Activated T-helper 1 cell treated with anti-CD3 and anti-CD28 coated beads, Interleukin-2, amount 50 U/mL, for 16 hours (primary cell): Measurements from ENCODE around the gene DICER1.
"Not testable (repeated sequence)": the region's sequence is repeated elsewhere in the genome, so short reads cannot be mapped to it uniquely, and the experiment has no call there.

Experiments used
- DNase-seq, 2 donors: peaks; one replicate each; pipeline ENCODE4 v3.0.0-alpha.2; 2020; ENCODE audit warnings: low read depth in 1 of 2, low spot score in 1 of 2

DICER1 gene

GRCh38 chr14:95185767-95186392 is 28.6 kb upstream of the DICER1 start:
- no peak for DNase-seq

- no peak for DNase-seq
Measured at GRCh38 chr14:95185033-95185766, 27.9 kb upstream of the DICER1 start.

DNA sequence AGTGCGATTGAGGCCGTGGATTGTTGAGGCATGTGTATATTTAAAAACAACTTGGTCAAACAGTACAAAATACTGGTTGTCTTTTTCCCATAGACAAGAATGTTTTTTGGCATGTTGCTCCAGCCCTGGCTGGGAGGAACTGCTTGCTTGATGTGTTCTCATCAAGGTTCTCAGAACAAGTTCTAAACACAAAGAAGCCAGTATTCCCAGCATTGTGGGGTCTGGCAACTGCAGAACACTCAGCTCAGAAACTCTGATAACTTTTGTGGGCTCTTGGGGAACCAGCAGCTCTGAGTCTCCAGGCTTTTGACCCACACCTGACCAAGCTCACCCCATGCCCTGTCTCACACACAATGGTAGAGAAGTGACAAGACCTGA is 27.1 kb upstream of the DICER1 start:
- DNase-seq, result no peak

GRCh38 chr14:95183532-95184412 is 26.4 kb upstream of the DICER1 start:
- no peak for DNase-seq

DNA sequence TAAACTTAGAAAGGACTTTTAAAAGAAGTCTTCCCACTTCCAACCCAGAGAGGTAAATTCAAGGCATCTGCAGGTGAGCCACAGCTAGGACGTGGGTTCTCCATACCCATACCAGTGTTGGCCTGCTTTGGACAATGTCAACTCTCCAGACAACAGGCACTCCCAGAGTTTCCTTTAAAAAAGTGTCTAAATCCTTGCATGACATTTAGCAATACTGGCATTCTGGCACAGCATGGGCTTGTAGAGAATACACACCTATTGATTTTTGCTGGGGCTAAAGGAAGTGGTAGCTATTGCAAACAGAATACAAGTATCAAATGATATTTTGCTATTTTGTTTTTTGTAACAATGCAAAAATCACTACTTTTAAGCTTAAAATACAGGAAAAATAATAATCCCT is 25.8 kb upstream of the DICER1 start:
- DNase-seq, result no peak

DNA sequence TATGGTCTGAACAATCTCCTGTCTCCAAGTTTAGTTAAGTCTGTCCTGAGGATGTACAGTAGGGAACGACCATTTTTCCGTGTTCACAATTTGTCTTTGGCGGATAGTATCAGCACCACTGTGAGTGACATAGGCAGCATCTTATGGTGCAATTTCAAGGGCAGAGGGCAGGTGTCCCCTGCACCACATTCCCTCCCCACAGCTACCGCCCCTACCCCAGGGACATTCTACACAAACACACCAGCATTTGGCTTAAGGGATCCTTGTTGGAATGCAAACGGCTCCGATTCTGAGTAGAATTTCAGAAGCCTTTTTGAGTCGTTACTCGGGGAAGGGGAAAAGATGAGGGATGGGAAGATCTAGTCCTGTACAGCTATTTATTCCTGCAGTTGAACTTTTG is 25.1 kb upstream of the DICER1 start:
- DNase-seq, result no peak

DNA sequence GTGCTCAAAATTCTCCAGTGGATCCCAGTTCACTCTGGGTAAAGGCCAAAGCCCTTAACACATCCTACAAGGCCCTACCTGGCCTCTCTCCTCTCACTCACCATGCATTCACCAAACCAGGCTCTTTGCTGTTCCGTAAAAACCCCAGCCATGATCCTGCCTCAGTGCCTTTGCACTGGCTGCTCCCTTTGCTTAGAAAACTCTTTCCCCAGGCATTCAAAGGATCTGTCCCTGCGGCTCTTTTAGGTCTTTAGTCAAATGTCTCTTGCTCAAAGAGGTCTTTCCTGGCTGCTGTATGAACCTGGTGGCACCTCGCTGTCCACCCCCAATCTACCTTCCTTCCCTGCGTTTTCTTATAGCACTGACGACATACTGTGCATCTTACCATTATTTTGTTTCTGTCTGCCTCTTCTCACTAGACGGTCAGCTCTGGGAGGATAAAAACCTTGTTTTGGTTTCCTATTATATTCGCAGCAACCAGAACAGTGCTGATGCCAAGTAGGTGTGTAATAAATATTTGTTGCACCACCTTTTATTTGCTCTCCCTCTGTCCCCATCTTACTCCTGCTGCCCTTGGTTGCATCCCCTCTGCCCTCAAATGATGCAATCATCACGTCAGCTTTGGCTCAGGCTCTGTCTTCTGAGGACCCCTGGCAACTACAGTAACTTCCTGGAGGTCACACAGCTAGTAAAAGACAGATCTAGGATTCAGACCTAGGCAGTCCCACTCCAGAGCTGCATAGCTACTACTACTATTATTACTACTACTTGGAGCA is 23.8 kb upstream of the DICER1 start:
- DNase-seq, result no peak

- DNase-seq, result not testable (repeated sequence)
Measured at GRCh38 chr14:95175670-95176069, 18.3 kb upstream of the DICER1 start.

DNA sequence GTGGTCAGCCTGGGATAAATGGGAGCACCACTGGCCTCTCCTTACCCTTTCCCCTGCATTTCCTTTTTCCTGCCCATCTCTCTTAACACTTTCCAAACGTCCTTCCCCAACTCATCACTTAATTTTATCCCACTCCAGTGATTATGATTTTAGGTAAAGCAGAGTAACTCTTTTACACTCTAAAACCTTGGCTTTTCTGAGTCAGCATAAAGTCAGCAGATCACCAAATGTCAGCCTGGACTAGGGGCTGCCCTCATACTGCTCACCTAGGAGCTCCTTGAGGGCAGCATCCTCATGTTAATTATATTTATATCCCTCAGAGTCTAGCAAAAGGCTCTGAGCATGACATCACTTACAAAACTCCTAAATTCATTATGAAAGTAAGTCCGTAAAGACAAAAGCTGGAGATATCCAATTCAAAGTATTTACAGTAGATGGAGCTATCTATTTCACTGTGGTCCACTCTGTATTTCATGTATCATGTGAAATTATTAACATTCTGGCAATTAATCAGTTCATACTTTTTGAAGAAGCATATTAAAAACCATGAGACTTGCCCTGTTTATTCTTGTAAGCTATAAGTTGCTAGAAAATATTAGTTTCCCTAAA is 17.0 kb upstream of the DICER1 start:
- no peak for DNase-seq

DNA sequence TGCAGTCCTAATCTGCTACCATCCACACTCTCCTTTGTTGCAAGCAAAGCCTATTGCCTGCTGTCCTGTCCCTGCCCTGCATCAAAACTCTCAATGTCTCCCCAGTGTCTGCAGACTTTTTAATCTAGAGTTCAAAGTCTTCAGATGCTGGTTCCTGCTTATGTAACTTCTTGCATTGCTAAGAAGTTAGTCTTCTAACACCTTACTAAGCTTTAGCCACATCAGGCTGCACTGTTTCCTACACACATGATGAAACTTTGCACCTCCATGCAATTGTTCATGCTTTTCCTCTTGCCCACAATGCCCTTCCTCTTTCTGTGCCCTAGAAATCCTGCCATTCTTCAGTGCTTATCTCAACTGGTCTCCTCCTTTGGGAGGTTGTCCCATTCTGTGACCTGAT is 16.2 kb upstream of the DICER1 start:
- no peak for DNase-seq

GRCh38 chr14:95167177-95167576 is 9.8 kb upstream of the DICER1 start:
- no peak for DNase-seq

- no peak for DNase-seq
Measured at GRCh38 chr14:95165517-95165916, 8.2 kb upstream of the DICER1 start.

DNA sequence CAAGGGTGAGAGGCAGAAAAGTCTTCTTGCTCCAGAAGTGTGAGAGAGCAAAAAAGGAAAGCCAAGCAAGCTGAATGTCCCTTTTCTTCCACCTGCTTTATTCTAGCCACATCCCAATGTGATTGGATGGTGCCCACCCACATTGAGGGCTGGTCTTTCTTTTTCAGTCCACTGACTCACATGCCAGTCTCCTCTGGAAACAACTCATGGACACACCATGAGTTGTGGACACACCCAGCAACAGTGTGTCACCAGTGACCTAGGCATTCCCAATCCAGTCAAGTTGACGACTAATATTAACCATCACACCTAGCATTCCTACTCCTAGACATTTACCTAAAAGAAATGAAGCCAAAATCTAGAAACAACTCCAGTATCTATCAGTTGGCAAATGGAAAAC is 7.2 kb upstream of the DICER1 start:
- no peak for DNase-seq

DNA sequence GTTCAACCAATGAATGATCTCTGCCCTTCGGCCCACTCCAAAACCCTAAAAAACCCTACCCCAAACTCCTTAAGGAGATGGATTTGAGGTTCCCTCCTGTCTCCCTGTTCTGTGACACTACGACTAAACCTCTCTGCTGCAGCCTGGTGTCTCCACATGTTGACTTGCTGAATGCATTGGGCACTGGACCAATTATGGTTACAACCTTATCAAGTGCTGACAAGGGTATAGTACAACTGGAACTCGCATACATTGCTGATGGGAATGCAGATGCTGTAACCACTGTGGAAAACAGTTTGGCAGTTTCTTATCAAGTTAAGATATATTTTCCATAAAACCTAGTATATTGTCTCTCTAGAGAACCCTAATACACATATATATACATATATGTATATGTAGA is 6.3 kb upstream of the DICER1 start:
- no peak for DNase-seq

GRCh38 chr14:95163132-95163531 is 5.8 kb upstream of the DICER1 start:
- DNase-seq, result no peak

DNA sequence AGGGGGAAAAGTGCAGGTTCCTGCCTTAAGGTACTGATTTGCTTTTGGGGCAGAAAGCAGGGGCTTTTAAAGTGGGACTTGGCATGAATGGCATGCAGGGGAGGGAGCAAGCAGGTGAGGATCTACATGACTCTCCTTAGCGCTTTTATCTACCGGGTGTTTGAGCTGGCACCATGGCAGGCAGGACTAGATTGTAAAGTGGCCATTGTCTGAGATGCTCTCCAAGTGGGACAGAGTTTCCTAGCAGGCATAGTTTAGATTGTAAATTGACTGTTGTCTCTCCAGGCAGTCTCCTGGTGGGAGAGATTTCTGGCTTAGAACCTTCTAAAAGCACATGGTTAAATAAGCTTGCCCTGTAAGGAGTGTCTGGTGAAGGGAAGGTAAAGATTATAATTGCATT is 5.3 kb upstream of the DICER1 start:
- no peak for DNase-seq

GRCh38 chr14:95157048-95157326 is 342 bp downstream of the DICER1 start:
- DNase-seq, result no peak

DNA sequence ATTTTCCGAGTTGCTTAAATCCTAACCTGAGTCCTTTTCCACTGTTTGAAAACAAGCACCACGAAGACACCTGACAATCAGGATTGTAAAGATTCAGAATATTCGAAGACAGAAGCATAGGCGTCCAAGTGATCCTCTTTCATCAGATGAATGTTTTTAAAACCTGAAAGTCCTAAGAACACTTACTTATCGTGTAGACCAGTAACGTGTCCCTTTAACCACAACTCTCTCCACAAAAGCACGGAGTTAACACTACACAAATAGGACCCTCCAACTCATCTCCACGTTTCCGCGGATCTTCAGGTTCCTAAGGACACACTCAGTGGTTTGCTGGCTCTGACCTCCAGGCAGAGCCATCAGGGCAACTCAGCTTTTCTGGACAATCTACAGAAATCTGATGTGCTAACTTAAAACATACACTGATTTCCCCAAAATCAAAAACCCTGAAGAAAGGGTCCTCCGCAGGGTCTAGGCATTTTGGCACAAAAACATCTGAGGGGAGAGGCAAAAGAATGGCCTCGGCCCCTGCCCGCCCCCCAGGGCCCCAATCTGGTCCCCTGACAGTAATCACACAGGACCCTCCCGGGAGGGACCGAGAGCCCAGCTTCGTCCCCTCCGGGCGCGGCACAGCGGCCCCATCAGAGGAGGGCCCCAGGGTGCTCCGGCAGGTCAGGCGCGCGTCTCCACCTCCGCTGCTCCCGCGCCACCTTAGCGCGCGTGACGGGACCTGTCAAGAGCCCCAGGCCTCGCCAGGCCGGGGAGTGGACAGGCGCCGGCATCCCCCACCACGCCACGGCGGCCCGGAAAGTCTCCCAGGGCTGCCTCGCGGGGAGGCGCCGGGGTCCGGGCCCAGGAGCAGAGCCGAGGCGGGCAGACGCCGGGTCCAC is 925 bp downstream of the DICER1 start:
- peak in 1 of 2 donors; percentile 21 for DNase-seq

DNA sequence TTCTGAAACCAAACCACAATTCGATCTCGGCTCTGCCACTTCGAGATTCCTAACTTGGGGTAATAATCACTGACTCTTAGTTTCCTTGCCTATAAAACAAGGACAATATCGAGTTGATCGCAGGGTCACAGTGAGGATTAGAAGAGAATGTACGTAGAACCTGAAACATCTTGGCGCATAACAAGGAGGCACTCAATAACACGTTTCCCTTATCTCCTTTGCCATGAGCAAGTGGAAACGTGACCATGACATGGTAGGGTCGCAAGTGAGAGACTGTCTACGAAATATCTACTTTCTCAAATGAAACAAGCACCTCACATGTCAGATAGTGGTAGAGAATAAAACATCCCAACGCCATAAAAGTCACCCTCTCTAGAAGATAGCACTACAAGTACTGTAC is 2.3 kb downstream of the DICER1 start:
- no peak for DNase-seq

- no peak for DNase-seq
Measured at GRCh38 chr14:95153866-95154265, 3.5 kb downstream of the DICER1 start.
